DMS153 (cell line): Measurements from ENCODE around the gene CKB.

Source experiments
- DNase-seq: peaks from one replicate; lab custom pipeline; 2025; lab: John Stamatoyannopoulos, UW

Gene CKB

GRCh38 chr14:103549361-103550311 is 27.0 kb upstream of the CKB start:
- DNase-seq = no peak

- DNase-seq = no peak
These were observed 26.1 kb upstream of the CKB start for GRCh38 chr14:103548463-103549351.

- DNase-seq = no peak
These were observed 25.4 kb upstream of the CKB start for GRCh38 chr14:103547941-103548462.

GRCh38 chr14:103547455-103547940 is 24.9 kb upstream of the CKB start:
- DNase-seq = no peak

- no peak for DNase-seq
These were observed 24.2 kb upstream of the CKB start for GRCh38 chr14:103546652-103547454.

- DNase-seq = no peak
These were observed 23.5 kb upstream of the CKB start for GRCh38 chr14:103545915-103546651.

GRCh38 chr14:103545219-103545914 is 22.7 kb upstream of the CKB start:
- DNase-seq = no peak

GRCh38 chr14:103544388-103545218 is 22.0 kb upstream of the CKB start:
- DNase-seq = no peak

- no peak for DNase-seq
These were observed 21.2 kb upstream of the CKB start for GRCh38 chr14:103543721-103544387.

- DNase-seq = no peak
These were observed 20.5 kb upstream of the CKB start for GRCh38 chr14:103543140-103543539.

- DNase-seq = peak; percentile 48
These were observed 20.0 kb upstream of the CKB start for GRCh38 chr14:103542605-103543088.

- DNase-seq = no peak
These were observed 19.3 kb upstream of the CKB start for GRCh38 chr14:103541709-103542604.

- DNase-seq = no peak
These were observed 18.4 kb upstream of the CKB start for GRCh38 chr14:103540821-103541708.

GRCh38 chr14:103539056-103539825 is 16.6 kb upstream of the CKB start:
- no peak for DNase-seq

- no peak for DNase-seq
These were observed 15.8 kb upstream of the CKB start for GRCh38 chr14:103538291-103539055.
